PFSK-1 (cell line): Measurements from ENCODE around the gene RASA1.

Source experiments
- POLR2AphosphoS5 ChIP-seq: IDR thresholded peaks from 2 replicates; pipeline ENCODE4 v1.6.1; 2012; ENCODE audit warnings: low read depth, mild to moderate bottlenecking, control low read depth, low read length, moderate library complexity
- SIN3A ChIP-seq: IDR thresholded peaks from 2 replicates; pipeline ENCODE4 v1.6.1; 2012; ENCODE audit warnings: mild to moderate bottlenecking, low read length, moderate library complexity, borderline replicate concordance; ENCODE audit not compliant: insufficient read depth
- TAF1 ChIP-seq: IDR thresholded peaks from 2 replicates; pipeline ENCODE4 v1.6.1; 2012; ENCODE audit warnings: low read length, control low read depth, borderline replicate concordance; ENCODE audit not compliant: insufficient read depth
- TF ChIP-seq, protein P1 (sequence below), 2 experiments: IDR thresholded peaks; 2 replicates each; pipeline versions ENCODE4 v1.6.1 to v1.8.0; 2011 to 2012; ENCODE audit warnings: low read depth in 2 of 2, low read length in 2 of 2, control low read depth in 1 of 2, inconsistent platforms in 1 of 2, mild to moderate bottlenecking in 1 of 2, moderate library complexity in 1 of 2; ENCODE audit not compliant: insufficient read depth in 1 of 2

DNA sequence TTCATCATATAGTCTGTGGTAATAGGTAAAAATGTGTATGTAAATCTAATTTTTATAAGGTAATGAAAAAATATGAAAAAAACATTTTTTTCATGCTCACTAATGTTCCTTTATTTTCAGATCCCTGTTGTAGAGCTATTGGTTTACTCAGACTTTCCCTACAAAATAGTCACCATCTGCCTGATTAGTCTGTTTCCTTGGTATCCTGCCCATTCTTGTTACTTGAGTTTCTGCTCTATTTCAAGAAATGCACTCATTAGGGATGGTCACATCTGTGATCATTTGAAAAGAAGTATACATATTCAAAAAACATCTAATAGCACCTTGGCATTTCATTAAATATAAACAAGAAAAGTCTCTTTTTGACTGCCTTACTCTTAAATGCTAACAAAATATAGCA, 21.6 kb upstream of the RASA1 start:
- TF ChIP-seq TAF1 (no peak), POLR2AphosphoS5 (no peak), SIN3A (no peak)
- TF ChIP-seq, protein P1, sequence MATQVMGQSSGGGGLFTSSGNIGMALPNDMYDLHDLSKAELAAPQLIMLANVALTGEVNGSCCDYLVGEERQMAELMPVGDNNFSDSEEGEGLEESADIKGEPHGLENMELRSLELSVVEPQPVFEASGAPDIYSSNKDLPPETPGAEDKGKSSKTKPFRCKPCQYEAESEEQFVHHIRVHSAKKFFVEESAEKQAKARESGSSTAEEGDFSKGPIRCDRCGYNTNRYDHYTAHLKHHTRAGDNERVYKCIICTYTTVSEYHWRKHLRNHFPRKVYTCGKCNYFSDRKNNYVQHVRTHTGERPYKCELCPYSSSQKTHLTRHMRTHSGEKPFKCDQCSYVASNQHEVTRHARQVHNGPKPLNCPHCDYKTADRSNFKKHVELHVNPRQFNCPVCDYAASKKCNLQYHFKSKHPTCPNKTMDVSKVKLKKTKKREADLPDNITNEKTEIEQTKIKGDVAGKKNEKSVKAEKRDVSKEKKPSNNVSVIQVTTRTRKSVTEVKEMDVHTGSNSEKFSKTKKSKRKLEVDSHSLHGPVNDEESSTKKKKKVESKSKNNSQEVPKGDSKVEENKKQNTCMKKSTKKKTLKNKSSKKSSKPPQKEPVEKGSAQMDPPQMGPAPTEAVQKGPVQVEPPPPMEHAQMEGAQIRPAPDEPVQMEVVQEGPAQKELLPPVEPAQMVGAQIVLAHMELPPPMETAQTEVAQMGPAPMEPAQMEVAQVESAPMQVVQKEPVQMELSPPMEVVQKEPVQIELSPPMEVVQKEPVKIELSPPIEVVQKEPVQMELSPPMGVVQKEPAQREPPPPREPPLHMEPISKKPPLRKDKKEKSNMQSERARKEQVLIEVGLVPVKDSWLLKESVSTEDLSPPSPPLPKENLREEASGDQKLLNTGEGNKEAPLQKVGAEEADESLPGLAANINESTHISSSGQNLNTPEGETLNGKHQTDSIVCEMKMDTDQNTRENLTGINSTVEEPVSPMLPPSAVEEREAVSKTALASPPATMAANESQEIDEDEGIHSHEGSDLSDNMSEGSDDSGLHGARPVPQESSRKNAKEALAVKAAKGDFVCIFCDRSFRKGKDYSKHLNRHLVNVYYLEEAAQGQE (IDR thresholded peaks at IDR 0.05; ENCODE audit: insufficient read depth in 1 of 2, low read depth in 2 of 2, low read length in 2 of 2): no peak
